ENCODE data around the gene SVIL.

- TF ChIP-seq CTCF (conservative IDR thresholded peaks at IDR 0.05) (no peak), ZFX (IDR thresholded peaks at IDR 0.05) (no peak)
These were observed 45.9 kb downstream of the SVIL start for GRCh38 chr10:29588629-29589421.

Data from C4-2B (cell line).